OCI-LY7 (cell line): ENCODE measurements around the gene CAND1. TPM values are rescaled to one million over a fixed set of nuclear protein-coding genes. Genes with fewer than 3 reads are reported as not detected.

Source experiments
- BruUV-seq: library from RNA; stranded (reverse); fragments of 400-500 nt; replicated peaks from 2 replicates; lab custom pipeline; 2021; lab: Mats Ljungman, UMichigan
- CTCF ChIA-PET: fragments of 300-600 bp; sonication (Branson Sonifier 250); formaldehyde crosslinking; loops from one replicate; lab custom pipeline; 2022; ENCODE audit warnings: antibody characterized with exemption; ENCODE audit not compliant: unreplicated experiment; lab: Charles Lee
- POLR2A ChIA-PET: fragments of 300-600 bp; sonication (Branson Sonifier 250); formaldehyde crosslinking; loops from one replicate; lab custom pipeline; 2022; ENCODE audit warnings: antibody characterized with exemption; lab: Charles Lee
- DNase-seq: peaks from one replicate; pipeline ENCODE4 v3.0.0-alpha.2; 2015; ENCODE audit warnings: low spot score
- H2AFZ ChIP-seq: fragments of 200-600 bp; sonication (generic), shearing (Covaris generic); 2 replicates; pipeline ENCODE4 v1.6.1; 2014; ENCODE audit warnings: mild to moderate bottlenecking, antibody characterized with exemption, low read length, moderate library complexity
- H3K27ac ChIP-seq: fragments of 200-600 bp; sonication (generic); 2 replicates; pipeline ENCODE4 v1.5.1; 2014; ENCODE audit warnings: mixed run types, low read depth, mild to moderate bottlenecking, moderate library complexity, low read length, inconsistent platforms; ENCODE audit not compliant: poor library complexity, severe bottlenecking
- H3K36me3 ChIP-seq: fragments of 200-600 bp; sonication (generic); 2 replicates; pipeline ENCODE4 v1.6.1; 2014; ENCODE audit warnings: mild to moderate bottlenecking, antibody characterized with exemption, low read length, moderate library complexity, mixed read lengths; ENCODE audit not compliant: insufficient read depth
- H3K4me1 ChIP-seq: fragments of 200-600 bp; sonication (generic); 2 replicates; pipeline ENCODE4 v1.5.1; 2014; ENCODE audit warnings: mild to moderate bottlenecking, low read length; ENCODE audit not compliant: insufficient read depth, poor library complexity, severe bottlenecking
- H3K4me2 ChIP-seq: fragments of 200-600 bp; sonication (generic); 2 replicates; pipeline ENCODE4 v1.6.1; 2014; ENCODE audit warnings: mild to moderate bottlenecking, low read length
- H3K4me3 ChIP-seq: fragments of 200-600 bp; sonication (generic); 2 replicates; pipeline ENCODE4 v1.5.1; 2014; ENCODE audit warnings: mild to moderate bottlenecking, low read depth, low read length; ENCODE audit not compliant: poor library complexity, severe bottlenecking
- H3K79me2 ChIP-seq: fragments of 200-600 bp; sonication (generic); 2 replicates; pipeline ENCODE4 v1.6.1; 2016; ENCODE audit warnings: low read depth, mild to moderate bottlenecking, low read length, moderate library complexity, mixed read lengths; ENCODE audit not compliant: insufficient read depth
- H3K9me2 ChIP-seq: fragments of 200-600 bp; sonication (generic); 2 replicates; pipeline ENCODE4 v1.6.1; 2016; ENCODE audit warnings: mild to moderate bottlenecking, low read length, mixed read lengths; ENCODE audit not compliant: insufficient read depth
- H3K9me3 ChIP-seq: fragments of 200-600 bp; sonication (generic); 2 replicates; pipeline ENCODE4 v1.6.1; 2014; ENCODE audit warnings: mild to moderate bottlenecking, mixed run types, low read length, mixed read lengths
- H4K20me1 ChIP-seq: fragments of 200-600 bp; sonication (generic); 2 replicates; pipeline ENCODE4 v1.6.1; 2014; ENCODE audit warnings: mild to moderate bottlenecking, antibody characterized with exemption, low read length, moderate library complexity, mixed read lengths; ENCODE audit not compliant: insufficient read depth
- EZH2phosphoT487 ChIP-seq: fragments of 200-600 bp; sonication (generic); IDR thresholded peaks from 2 replicates; pipeline ENCODE4 v1.6.1; 2018; ENCODE audit warnings: low read depth, borderline replicate concordance, mild to moderate bottlenecking, mixed run types, antibody characterized with exemption, low read length, moderate library complexity, mixed read lengths
- intact Hi-C: fragments of 100-400 bp; cut with micrococcal nuclease; formaldehyde crosslinking; loops from one replicate; pipeline ENCODE4 v1.10.0; 2022; ENCODE audit not compliant: unreplicated experiment
- total RNA-seq, 2 experiments: library from RNA; depleted of rRNA in 1 of 2; stranded (reverse); fragments of >200 nt in 1 of 2; shearing (Covaris generic) in 1 of 2; gene quantifications; 2 replicates each; pipeline ENCODE4 v1.2.3, GENCODE V29; 2014 to 2022
- TF ChIP-seq, protein P1 (sequence below): fragments of 200-600 bp; sonication (generic); conservative IDR thresholded peaks from 2 replicates; pipeline ENCODE4 v1.5.1; 2014; ENCODE audit warnings: mild to moderate bottlenecking, antibody characterized with exemption, low read length, moderate library complexity, mixed read lengths

Gene CAND1
- total RNA-seq, 2 experiments from 2014 or later = 109 to 207 TPM

DNA sequence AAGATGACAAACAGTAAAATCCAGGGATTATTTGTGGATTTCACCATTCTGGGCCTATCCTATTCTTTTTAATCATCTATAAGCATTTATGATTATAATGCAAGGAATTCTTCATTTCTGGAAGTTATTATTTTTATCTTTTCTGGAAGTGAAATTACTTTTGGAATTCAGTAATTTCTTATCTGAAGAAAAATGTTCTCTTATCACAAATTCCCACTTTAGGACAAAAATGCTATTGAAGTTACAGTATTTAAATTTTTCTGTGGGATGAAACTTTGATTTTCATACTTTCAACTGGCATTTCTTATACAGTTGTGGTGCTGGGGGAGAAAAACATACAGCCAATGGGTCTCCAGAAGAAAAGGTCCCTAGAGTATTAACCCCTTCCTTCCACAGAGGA, 96.0 kb downstream of the CAND1 start:
- TF ChIP-seq, protein P1, sequence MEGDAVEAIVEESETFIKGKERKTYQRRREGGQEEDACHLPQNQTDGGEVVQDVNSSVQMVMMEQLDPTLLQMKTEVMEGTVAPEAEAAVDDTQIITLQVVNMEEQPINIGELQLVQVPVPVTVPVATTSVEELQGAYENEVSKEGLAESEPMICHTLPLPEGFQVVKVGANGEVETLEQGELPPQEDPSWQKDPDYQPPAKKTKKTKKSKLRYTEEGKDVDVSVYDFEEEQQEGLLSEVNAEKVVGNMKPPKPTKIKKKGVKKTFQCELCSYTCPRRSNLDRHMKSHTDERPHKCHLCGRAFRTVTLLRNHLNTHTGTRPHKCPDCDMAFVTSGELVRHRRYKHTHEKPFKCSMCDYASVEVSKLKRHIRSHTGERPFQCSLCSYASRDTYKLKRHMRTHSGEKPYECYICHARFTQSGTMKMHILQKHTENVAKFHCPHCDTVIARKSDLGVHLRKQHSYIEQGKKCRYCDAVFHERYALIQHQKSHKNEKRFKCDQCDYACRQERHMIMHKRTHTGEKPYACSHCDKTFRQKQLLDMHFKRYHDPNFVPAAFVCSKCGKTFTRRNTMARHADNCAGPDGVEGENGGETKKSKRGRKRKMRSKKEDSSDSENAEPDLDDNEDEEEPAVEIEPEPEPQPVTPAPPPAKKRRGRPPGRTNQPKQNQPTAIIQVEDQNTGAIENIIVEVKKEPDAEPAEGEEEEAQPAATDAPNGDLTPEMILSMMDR = no peak
- TF ChIP-seq EZH2phosphoT487 = no peak
- POLR2A ChIA-PET = interaction anchor here (1.0 kb wide), 2 partner anchors 13 to 204 kb away, joined by 3 read pairs; no protein-coding TSS in a partner anchor
- intact Hi-C loops = no loop called here

DNA sequence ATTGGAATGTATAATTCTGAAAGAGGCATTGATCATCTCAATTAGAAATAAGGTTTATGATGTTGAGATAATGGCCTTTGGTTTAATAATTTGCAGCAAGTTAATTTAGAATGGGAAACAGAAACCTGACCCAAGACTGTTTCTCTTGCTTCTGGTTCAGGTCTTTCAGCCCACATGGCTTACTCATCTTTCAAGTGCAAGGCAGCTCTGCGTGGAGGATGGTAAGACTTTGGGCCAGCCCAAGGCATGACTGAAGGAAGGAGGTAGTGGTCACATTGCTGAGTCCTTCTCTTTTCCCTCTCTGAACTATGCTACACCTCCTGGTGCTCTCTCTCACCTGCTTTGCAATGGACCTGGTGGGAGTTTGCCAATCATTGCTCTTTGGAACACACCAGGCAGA, 98.7 kb downstream of the CAND1 start:
- no TSS peak for BruUV-seq
- CTCF ChIA-PET = no interaction called here
- H4K20me1 ChIP-seq = no peaks in the 10 kb centered on the region

More for the DNA sequence above, 96.0 kb downstream of the CAND1 start:
- BruUV-seq = no TSS peak
- H3K36me3 ChIP-seq = no peaks in the 10 kb centered on the region
- H3K9me2 ChIP-seq = no peaks in the 10 kb centered on the region
- no peak for DNase-seq
- no peaks in the 10 kb centered on the region for H3K9me3 ChIP-seq
- H2AFZ ChIP-seq = no peak overlapping the region
- CTCF ChIA-PET = no interaction called here
- no peak overlapping the region for H3K4me2 ChIP-seq
- H4K20me1 ChIP-seq = no peaks in the 10 kb centered on the region
- H3K79me2 ChIP-seq = no peaks in the 10 kb centered on the region
- no peak overlapping the region for H3K4me3 ChIP-seq
- H3K27ac ChIP-seq = no peak overlapping the region
- H3K4me1 ChIP-seq = no peaks in the 10 kb centered on the region

More for the DNA sequence above, 98.7 kb downstream of the CAND1 start:
- TF ChIP-seq, protein P1 = no peak
- TF ChIP-seq EZH2phosphoT487 = no peak
- Histone ChIP-seq H3K4me1 (no peaks in the 10 kb centered on the region), H3K4me3 (no peak overlapping the region), H3K4me2 (no peak overlapping the region), H2AFZ (no peak overlapping the region), H3K36me3 (no peaks in the 10 kb centered on the region), H3K79me2 (no peaks in the 10 kb centered on the region), H3K9me3 (no peaks in the 10 kb centered on the region), H3K27ac (no peak overlapping the region), H3K9me2 (no peaks in the 10 kb centered on the region)
- intact Hi-C loops = no loop called here
- POLR2A ChIA-PET = no interaction called here
- DNase-seq = no peak
